ENCODE data around the gene TAP1.
A peak's percentile ranks its signal among the peaks of the same experiment; 100 is the strongest.
"Not testable (repeated sequence)": the region's sequence is repeated elsewhere in the genome, so short reads cannot be mapped to it uniquely, and the experiment has no call there.

TAP1 gene

GRCh38 chr6:32838114-32838958 lies 15.2 kb downstream of the TAP1 start, which contains the start of gene TAP2:
Gene TAP2, minus strand, starts transcription at chr6:32838739. Its CDS starts 506 bp downstream, at chr6:32838233.
- peak; percentile 96 for DNase-seq

GRCh38 chr6:32837651-32838113 lies 15.8 kb downstream of the TAP1 start:
- no peak for DNase-seq

- no peak for DNase-seq
Measured at GRCh38 chr6:32836873-32837272, 16.6 kb downstream of the TAP1 start.

DNA sequence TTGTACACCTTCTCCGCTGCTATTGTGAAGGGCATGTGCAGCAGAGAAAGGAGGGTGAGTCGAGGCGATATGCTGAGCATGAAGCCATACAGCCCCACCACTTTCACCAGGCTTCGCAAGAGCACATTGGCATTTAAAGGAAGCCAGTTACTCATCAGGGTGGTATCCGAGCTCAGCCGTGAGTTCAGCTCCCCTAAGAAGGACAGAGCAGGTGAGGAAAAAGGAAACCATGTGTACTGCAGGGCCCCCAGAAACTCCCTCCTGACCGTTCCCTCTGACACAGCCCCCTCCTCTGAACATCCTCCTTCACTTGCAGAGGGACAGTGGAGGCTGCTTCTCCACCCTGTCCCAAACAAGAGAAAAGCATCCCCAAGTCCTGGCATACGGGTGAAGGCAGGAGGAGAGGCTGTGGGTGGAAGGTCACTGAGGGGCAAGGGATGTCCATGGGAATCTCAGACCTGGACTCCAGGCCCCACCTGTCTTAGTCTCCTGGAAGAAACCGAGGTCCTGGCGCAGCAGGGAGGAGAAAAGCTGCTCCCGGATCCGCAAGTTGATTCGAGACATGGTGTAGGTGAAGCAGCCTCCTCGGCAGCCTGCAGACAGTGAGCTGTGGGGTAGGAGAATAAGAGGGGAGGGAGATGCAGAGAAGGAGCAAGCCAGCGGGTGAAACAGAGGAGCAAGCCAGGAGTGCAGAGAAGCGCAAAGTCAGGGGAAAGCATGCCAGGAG lies 18.2 kb downstream of the TAP1 start:
- DNase-seq = no peak

DNA sequence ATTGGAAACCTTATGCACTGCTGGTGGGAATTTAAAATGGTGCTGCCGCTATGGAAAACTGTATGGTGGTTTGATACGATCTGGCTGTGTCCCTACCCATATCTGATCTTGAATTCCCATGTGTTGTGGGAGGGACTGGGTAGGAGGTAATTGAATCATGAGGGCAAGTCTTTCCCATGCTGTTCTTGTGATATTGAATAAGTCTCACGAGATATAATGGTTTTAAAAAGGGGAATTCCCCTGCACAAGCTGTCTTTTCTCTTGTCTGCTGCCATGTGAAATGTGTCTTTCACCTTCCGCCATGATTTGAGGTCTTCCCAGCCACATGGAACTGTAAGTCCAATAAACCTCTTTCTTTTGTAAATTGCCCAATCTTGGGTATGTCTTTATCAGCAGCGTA lies 19.8 kb downstream of the TAP1 start:
- no peak for DNase-seq

DNA sequence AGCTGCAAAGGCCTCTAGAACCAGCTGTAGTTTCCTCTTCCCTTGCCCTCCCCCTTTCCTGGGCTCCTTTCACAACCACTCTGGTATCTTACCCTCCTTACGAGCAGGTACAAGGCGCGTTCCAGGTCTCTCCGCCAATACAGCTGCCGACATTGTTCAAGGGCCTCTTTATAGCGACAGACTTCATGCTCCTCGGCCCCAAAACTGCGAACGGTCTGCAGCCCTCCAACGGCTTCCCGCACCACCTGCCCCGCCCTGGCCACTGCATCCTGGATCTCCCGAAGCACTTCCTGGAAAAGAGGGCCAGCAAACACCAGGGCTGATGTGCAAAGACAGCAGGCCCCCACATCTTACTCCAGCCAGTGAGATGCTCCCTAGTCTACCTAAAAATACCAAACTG lies 21.0 kb downstream of the TAP1 start:
- no peak for DNase-seq

DNA sequence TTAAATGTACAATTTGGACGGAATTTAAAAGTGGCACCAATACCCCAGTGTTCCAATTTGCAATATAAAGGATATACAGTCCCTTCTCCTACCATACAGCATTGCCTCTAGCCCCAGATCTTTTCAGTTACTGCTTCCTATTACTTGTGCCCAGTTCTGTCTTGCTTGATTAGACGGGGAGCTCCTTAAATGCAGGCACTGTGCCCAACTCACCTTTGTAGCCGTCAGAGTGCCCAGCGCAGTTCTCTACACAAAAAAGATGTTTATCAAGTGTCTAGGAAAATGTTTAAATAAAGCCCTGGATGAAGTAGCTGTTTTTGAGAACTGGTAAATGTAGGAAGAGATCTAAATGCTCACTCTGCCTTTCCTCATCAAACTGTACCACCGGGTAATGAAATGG lies 22.6 kb downstream of the TAP1 start:
- DNase-seq = no peak

- DNase-seq = no peak
Measured at GRCh38 chr6:32830017-32830416, 23.5 kb downstream of the TAP1 start.

- DNase-seq = no peak
Measured at GRCh38 chr6:32829495-32829894, 24.0 kb downstream of the TAP1 start.

GRCh38 chr6:32827025-32827424 lies 26.5 kb downstream of the TAP1 start:
- no peak for DNase-seq

DNA sequence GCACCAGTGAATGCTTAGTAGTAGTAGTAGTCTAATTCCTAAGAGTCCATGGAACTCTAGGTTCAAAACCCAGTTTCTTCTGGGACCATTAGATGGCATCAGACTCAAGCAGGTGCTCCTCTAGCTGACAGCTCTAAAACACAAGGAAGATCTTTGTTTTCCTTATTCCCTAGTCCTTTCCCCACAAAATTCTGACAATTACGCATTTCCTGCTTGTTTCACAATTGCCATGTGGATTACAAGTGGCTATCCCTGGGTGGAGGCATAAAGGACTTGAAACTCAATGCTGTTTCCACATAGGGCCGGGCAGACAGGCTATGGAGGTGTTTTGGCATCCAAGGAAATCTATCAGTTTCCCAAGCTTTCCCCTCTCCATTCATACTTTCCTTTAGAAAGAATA lies 27.5 kb downstream of the TAP1 start:
- no peak for DNase-seq

- DNase-seq = no peak
Measured at GRCh38 chr6:32819729-32820128, 33.8 kb downstream of the TAP1 start.

DNA sequence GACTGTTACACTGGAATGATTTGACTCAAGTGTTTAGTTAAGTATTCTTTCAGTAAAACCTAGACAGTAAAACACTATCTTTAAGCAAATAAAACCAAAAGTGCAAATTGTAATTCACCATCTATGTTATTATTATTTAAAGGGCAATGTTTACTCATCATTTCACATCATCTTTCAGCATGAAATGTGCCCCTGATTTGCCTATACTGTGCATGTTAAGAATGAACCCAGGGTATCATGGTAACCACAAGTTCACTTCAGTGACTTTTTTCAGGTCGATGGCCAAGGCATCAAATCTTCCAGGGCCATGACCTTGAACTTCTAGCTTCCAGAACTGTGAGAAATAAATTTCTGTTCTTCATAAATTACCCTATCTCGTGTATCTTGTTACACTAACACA lies 34.6 kb downstream of the TAP1 start:
- DNase-seq = no peak

- no peak for DNase-seq
Measured at GRCh38 chr6:32816746-32817204, 36.7 kb downstream of the TAP1 start, which contains the start of gene HLA-DOB. Gene HLA-DOB, minus strand, starts transcription at chr6:32817002. Its CDS starts 51 bp downstream, at chr6:32816951.

DNA sequence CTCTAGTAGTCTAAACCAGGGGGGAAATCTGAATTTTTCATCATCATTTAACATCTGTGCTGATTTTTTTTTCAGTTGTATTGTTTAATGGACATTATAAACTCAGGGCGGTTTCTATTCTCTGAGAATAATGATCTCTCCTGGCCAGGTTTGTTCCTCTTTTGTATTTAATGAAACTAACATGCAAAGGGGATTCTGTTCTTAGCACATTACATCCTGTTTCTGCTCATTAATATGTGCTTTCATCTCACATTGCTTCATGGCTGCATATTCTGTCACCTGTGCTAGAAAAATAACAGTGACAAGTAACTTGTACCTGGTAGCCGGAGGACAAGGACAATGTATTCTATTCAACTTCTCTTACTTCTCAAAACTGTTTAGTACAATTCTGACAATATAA lies 37.5 kb downstream of the TAP1 start:
- no peak for DNase-seq

DNA sequence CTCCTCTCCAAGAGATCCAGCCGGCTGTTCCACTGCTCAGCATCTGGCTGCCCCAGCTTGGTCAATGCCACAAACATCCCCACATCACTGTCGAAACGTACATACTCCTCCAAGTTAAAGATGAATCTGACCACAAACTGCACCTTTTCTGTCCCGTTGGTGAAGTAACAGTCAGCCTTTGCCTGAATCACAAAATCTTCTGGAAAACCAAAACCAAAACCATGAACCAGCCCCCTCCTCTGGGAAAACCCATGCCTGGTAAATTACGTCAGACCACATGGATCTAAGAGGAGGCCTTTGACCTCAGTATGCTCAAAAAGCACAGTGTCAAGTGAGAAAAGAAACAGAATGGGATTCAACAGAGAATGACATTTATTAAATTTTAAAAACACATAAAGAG lies 38.4 kb downstream of the TAP1 start:
- DNase-seq = no peak

DNA sequence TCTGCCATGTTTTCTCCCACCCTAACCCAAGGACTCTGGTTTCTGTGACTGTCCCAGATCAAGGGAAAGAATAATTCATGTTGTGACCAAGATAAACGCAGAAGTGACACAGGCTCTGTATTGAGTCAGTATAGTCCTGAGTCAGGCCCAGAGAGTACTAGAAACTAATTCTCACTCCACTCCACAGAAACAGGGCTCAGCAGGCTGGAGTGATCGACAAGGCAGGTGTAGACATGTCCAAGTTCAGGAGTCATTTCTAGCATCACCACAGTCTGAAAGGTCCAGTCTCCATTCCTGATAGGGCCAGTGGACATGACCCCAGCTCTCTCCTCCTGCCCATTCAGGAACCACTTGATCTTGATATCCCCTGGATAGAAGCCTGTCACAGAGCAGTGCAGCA lies 39.4 kb downstream of the TAP1 start:
- DNase-seq = no peak

DNA sequence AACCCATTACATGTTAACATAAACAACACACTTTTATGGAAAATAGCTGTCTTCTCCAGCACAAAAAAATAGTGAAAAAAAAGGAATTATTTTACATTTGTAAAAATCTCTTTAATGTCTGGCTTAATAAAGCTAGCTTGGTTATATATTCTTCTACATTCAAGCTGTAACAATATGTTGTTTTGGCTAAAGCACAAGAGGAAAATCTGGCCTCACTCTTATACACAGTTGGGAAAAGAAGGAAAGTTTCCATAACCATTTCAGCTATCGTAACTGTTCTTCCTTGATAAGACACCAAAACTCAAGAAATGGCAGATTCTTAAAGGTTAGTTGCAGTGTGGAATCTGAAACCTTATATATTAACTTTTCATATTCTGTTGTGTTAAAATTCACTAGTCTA lies 44.3 kb downstream of the TAP1 start:
- no peak for DNase-seq

- no peak for DNase-seq
Measured at GRCh38 chr6:32807020-32807580, 46.4 kb downstream of the TAP1 start.

- not testable (repeated sequence) for DNase-seq
Measured at GRCh38 chr6:32805404-32805803, 48.1 kb downstream of the TAP1 start.

- DNase-seq = no peak
Measured at GRCh38 chr6:32803416-32803815, 50.1 kb downstream of the TAP1 start.

DNA sequence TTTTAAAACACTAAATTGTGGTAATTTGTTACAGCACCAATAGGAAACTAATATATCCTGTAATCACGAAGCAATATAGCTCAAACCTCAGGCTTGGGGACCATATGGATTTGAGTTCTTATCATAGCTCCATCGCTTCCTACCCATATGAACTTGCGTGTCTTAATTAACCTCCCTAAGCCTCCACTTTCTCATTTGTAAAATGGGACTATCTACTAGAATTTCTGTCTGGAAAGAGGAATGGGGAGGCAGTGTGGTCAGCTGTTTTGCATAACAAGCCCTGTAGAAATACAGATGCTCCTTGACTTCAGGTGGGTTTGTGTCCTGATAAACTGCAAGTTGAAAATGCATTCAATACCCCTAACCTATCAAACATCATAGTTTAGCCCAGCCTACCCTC lies 53.8 kb downstream of the TAP1 start:
- DNase-seq = no peak

DNA sequence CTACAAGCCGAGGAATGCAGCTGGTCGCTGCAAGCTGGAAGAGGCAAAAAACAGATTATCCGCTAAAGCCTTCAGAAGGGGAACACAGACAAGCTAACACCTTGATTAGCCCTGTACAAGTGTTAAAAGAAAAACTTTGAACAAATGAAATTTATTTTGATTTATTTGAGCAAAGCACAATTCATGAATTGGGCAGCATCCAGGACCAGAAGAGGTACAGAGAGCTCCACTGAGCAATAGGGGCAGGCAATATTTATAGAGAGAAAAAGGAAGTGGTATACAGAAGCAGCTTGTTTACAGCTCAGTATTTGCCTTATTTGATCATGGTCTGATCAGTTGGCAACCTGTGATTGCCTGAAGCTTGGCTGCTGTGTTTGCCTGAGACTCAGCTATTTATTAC lies 54.3 kb downstream of the TAP1 start:
- no peak for DNase-seq
